D341Med (cell line): ENCODE results near the gene CNTN4.
"Not testable (repeated sequence)": the region's sequence is repeated elsewhere in the genome, so short reads cannot be mapped to it uniquely, and the experiment has no call there.

Experiments used
- DNase-seq: peaks from one replicate; pipeline ENCODE4 v3.0.0; 2012; ENCODE audit warnings: low spot score

CNTN4 gene

DNA sequence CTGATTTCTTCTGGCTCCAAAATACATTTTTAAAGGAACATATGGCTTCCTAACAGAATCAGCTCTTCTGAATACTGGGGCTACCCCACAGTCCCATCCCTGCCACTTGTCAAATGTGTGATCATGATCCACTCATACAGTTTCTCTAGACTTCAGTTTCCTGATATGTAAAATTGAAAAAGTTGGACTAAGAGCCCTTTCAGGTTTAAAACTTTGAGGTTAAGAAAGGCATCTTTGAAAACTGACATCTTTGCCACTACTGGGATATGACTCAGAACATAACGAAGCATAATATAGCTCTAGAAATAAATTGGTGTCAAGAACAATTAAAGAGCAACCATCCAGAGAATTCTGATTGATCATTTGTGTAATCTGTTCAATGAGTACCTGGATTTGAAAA, 763.3 kb downstream of the CNTN4 start:
- DNase-seq: no peak

DNA sequence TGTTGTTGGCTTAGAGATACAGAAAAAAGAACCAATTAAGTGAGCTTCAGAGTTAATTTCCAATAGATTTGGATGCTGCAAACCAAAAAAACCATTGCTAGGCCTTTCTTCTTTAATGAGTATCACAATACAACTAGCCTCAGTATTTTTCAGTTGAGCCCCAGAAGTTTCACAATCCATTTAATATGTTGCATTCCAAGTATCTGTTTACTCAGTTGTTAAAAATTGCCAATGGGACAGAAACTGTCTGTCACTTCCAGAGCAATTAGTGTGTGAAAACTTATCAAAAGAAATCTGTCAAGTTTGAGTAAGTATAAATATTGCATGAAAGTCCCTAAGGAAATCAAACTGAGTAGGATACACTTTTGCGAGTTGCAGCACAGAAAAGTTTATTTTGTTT, 763.7 kb downstream of the CNTN4 start:
- DNase-seq: no peak

DNA sequence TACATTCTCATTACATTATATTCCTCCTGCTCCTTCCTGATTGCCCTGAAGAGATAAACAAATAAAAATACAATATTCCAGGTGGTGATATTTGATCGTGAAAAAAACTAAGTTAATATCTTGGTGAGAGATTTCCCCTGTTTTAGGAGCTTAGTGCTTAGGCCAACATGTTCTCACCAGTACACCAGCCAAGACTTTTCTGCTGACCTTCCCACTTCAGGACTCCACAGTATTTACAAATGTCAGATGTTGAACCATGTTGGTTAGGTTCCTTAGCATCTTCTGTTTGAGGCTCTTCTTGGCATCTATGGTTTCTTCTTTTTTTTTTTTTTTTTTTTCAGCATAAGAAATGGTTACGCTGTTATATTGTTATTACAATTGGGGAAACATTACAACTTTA, 764.5 kb downstream of the CNTN4 start:
- no peak for DNase-seq

DNA sequence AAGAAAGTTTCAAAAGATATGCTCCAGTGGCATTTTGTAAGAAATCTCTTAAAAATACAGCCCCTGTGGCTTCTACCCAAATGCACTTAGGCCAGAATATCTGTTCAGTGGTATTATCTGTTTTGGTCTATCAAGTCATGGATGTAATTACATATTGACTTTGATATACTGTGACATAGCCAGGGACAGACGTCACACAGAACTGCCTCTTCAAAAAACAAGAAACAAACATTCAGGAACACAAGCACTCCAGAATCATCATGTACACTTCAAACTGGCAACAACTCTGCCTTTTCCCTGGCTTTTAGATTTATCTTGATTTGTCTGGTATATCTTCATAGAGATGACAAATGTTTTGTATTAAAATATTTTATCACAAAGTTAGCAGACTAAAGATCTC, 771.2 kb downstream of the CNTN4 start:
- no peak for DNase-seq

DNA sequence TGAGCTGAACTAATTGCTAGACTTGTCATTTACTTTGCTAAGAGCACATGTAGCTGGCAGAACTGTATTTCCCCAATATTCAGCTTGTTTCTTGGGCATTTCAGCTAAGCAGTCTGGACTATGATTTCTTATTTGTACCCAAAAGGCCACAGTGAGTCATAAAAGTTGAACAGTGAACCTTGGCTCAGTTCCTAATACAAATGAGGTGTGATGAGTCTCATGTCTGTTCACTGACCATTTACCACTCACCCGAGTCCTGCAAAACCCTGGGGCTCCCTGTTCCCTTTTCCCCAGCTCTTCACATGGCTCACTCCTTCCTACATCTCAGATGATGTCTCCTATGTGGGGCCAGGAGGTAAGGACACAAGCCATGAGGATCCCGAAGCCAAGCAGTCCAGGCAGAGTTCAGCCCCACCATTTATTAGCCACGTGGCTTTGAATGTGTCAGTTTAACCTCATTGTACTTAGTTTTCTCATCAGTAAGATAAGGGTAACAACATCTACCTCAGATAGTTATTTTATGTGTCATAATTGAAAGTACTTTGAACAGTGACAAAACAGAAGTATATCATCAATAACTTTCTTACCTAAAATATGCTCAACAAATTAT, 772.2 kb downstream of the CNTN4 start:
- no peak for DNase-seq

DNA sequence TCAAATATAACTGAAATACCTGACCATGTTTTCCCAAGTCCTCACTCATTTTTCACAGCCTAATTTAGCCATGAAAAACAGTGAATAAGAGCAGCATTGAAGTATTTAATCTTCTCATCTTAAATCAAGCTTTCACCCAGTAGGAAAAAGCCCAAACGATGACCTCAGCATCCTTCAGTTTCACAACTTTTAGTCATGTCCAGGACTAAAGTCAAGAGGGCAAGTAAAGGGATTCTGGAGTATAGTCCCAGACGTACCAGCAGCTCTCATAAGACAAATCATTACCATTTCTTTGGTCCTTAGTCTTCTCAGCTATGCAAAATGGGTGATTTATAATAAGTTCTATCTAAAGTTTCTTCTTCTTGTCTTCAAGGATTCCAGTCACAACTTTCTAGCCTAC, 774.2 kb downstream of the CNTN4 start:
- DNase-seq: no peak

DNA sequence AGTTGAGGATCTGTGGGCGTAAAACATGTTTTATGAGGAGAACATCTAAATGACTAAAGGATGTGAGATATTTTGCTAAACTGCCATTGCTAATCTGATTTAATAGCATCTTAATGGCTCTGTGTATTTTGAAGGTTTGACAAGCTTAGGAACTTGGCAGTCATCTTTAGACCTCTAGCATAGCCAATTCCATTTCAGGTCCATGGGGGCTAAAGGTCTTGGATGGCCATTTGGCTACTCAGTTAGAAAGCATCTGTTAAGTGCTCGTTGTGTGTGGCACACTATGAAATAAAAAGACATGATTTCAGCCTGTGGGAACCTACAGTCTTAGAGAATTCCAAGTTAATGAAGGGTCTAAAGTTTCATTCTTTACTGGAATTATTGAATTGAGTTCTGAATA, 775.3 kb downstream of the CNTN4 start:
- DNase-seq: no peak

DNA sequence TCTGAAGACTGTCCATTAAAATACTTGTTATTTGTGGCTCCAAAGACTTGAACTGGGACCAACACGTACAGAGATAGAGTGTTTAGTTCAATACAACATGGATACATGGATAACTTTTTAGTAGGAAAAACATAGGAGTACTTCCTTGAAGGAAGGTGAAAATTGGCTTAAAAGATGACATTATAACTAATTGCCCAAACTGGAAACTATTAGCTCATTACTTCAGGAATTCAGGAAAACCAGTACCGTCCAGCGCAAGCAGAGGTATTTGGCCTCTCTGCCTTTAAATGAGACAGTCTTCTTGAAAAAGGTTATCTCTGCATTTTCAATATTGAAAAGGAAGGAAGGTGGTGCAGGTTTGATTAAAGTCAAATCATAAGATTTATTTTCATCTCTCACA, 777.0 kb downstream of the CNTN4 start:
- no peak for DNase-seq

DNA sequence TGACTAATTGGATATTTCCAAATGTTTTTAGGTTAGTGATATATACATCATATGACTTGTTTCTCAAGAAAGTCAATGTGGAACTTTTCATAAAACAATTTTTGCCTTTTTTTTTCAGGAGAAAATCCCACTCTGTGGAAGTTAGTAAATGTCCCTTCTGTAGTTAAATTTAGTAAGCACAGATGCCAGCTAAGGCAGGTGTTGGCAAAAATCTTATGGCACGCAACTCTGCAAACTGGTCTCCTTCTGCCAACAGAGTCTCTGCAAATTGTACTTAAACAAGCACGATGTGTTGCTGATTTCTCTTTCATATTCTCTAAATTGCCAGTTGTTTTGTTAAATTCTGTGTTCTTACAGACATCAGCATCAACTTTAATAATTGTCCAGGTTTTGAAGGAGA, 777.7 kb downstream of the CNTN4 start:
- DNase-seq: no peak

DNA sequence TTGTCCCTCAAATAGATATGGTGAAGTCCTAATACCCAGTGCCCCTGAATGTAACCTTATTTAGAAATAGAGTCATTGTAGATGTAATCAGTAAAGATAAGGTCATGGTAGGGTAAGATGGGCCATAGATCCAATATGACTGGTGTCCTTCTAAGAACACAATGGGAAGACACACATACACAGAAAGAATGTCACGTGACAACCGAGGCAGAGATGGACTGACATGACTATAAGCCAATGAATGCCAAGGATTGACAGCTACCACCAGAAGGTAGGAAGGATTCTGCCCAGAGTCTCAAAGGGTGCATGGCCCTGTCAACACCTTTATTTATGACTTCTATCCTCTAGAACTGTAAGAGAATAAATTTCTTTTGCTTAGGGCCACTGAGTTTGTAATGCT, 780.4 kb downstream of the CNTN4 start:
- DNase-seq: no peak

DNA sequence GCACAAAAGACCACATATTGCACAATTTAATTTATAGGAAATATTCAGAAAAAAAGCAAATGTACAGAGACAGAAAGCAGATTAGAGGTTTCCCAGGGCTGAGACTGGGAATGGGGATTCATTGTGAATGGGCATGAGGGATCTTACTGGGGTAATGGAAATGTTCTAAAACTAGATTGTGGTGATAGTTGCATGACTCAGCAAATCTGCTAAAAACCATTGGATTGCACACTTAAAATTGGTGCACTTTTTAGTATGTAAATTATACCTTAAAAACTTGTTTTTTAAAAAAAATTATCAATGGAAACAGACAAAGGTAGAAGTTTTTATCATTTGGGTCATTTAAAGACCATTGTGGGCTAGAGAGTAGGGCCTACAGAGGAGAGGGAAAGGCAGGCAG, 780.9 kb downstream of the CNTN4 start:
- DNase-seq: no peak

DNA sequence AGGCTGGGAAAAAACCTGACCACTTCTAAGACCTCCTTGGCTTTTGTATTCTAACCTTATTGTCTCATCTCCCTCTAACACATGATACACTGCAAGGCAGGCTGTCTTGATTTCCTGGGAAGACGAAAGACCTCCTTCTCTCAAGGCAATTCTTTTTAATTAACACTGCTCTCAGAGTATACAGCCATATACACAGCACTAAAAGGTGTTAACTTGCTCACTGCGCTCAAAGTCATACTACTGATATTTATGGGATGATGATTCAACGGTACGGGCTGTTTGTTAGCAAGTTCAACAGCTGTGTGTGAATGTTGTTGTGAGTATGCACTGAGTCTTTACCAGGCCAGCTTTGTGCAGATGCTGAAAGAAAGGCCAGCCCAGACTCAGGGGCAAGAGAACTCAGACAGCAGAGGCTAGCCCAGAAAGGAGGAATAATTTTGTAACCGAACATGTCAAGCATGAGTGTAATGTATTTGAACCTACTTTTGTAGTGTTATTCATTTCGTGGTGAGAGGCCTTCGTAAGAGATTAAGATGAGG, 781.6 kb downstream of the CNTN4 start:
- no peak for DNase-seq

DNA sequence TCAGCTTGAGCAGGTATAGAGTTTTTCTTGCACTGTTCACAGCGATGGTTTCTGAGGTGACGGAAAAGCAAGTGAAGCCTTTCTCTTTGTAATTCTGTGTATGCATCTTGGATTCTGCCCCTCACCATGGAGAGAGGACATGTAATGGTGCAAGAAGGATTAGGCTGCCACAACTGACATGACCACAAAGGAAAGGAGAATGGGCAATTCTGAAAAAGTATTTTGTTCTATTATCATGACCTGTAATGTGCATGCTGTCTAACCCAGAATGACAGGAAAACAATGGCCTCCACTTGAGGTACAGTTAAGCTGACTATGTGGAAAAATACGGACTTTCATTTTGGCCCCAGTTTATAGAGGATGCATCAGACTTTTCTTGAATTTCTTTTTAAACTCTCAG, 784.6 kb downstream of the CNTN4 start:
- DNase-seq: no peak

DNA sequence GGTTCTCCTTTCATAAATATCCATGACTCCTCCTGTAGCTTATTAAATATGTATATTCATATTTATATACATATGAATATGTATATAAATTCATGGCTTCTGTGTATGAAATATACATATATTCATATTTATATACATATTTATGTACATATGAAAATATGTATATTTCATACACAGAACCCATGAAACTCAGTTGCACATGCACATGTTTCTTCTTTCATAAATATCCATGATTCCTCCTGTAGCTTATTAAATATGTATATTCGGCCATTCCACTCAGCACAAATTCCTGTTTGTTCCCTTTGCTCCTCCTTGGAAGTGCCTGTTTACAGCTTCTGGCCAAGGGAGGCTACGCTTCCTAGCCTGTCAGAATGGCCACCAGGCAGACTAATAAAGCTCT, 789.9 kb downstream of the CNTN4 start:
- DNase-seq: no peak

DNA sequence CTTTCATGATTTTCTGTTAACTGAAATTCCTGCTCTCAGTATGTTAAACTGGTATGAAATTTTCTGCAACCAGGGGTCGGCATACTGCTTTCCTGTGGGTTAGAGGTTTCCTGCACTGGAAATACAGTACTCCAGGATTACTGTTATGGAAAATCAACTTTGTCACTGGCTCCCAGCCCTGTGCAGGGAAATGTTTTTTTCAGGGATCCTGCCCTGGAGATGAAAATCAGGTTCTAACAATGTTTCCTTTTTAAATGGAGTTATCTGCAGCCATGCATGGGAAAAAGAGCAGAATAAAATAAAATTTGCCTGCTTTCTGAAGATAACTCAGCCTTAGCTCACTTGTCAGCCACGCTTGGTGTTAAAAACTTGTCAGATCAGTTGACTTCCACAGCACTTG, 791.1 kb downstream of the CNTN4 start:
- no peak for DNase-seq

DNA sequence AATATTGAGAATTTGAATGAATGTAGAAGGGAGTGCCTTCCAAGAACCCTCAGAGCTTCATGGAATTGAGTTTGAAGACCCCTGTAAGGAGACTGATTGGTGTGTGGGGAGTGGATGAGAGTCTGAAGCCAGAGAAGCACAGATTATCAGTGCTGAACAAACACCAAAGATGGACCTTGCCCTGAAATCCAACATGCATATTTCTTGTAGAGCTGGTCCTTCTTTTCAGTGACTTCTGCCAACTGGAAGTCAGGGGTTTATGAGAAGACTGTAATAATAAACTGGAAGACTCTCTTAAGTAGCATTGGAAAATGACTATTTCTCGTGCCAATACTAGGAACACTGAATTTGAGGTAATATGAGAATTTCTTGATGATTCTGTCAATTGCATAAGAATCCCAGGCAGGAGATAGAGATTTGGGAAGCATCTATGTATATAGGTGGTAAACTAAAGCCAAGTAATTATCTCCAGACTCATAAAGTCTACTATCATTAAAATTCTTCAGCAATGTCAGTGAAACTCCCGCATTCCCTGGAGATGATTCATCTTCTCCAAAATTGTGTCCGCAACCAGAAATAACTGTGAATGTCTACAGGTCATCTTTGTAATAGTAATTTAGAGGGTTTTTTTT, 797.8 kb downstream of the CNTN4 start:
- no peak for DNase-seq

DNA sequence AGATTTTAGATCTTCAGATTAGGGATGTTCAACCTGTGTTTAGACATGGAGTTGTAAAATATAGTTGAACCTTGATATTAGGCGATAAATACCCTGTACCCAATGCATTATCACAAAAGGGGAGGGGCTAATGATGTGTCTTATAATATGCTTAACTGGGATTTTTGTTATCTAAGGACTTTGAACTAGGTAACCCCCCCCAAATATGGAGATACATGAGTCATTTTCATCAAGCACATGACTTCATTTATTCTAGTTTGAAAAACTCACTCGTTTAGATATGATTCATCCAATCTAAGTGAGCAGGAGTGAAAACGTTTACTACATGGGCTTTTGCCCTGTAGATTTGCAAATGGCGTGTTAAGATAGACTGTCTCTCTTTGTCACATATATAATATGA, 799.2 kb downstream of the CNTN4 start:
- no peak for DNase-seq

DNA sequence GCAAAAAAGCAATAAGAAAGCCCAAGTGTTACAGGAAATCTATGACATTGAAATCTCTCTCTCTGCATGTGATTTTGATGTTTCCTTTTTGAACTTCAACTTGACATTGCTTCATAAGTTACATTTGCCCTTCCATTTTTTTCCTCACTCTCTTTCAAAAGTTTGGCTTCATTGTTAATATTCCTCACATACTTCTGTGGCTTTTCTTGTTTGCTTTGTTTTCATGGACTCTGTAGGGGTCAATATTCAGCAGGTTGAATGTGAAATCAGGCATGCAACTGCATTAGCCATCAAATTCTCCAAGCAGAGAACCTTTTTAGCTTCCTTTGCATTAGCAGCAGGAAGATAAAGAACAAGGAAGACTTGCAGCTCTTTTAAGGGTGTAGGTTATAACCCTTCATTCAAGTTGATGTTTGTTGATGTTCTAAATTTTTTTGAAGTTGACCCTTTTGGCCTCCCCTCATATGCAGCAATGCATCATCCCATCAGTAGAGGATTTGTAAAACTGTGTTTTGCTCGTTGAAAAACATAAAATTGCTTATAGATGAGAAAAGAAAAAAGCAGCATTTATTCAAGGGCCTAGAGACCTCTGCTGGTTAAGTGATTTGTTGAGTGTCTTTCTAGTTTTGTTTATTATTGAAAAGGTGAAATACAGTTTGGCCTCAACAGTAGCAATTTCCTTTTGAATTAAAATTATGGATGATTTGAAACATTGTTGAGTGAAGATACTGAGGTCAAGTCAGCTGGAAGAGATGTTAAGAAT, 800.1 kb downstream of the CNTN4 start:
- no peak for DNase-seq

DNA sequence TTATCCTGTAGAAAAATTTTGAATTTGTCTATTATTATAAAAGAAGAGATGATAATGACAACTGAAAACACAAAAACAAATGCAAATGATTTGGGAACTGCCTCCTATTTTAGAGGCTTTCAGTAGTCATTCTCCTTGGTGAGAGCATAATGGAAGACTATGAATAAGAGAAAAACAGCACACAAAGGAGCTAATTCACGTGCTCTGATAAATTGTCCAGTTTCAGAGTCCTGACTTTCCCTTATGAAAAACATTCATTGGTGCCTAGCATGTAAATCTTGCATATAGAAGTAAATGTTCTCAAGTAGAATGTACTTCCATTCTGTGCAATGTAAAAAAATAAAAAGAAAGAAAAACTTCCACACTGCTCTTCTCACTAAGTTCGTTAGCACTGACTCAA, 805.4 kb downstream of the CNTN4 start:
- no peak for DNase-seq

DNA sequence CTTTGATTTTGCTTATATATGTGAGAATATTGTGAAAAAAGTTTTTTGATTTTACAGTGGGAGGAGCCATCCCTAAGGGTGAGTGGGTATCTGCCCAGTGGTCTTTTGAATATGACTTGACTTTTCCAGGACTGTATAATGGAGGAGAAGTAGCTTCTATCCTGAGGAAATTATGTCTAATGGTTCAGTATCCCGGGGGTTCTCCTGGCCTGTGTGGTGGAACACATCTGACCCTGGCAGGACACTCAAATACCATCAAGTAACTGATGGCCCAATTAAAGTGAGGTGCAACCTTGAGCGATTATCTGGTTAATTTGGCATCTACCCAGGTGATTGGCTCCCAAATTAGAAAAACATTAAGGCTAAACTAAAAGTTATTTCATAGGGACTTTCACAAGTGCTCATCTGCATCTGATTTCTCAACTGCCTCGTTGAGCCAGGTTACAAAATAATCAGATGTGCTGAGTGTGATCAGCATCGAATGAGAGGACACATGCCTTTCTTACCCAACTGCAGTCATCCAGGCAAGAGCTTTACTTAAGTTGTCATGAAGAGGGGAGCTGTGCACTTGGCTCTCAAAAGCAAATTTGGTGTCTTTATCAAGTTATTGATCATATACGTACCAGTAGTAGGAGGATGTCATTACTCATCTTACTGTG, 810.2 kb downstream of the CNTN4 start:
- DNase-seq: no peak

DNA sequence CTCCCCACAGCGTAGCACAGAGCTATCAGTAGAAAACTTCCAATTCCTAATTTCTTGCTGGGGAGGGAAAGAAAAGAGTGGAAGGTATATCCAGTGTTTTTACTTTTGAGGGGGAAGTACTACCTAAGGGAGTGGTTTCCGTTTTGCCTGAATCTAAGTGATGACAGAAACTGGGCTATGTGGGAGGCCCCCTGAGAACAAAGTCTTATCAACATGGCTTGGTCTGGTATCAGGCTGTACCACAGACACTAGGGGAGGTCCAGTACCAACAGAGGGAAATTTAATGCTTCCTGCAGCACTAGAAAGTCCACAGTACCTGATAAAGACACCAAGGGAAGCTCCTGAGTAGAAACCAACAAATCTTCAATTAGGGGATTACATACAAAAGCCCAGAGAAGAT, 812.3 kb downstream of the CNTN4 start:
- no peak for DNase-seq

DNA sequence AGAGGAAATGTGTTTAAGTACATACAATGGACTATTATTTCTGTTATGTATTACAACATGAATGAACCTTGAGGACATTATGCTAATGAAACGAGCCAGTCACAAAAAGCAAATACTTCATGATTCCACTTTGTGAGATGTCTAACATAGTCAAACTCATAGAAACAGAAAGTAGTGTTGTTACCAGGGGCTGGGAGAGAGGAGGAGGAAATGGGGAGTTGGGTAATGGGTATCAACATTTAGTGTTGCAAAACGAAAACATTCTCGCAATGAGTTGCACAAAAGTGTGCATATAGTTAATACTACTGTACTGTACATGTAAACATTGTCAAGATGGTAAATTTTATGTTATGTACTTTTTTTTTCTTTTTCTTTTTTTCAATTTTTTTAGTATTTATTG, 817.2 kb downstream of the CNTN4 start:
- no peak for DNase-seq

DNA sequence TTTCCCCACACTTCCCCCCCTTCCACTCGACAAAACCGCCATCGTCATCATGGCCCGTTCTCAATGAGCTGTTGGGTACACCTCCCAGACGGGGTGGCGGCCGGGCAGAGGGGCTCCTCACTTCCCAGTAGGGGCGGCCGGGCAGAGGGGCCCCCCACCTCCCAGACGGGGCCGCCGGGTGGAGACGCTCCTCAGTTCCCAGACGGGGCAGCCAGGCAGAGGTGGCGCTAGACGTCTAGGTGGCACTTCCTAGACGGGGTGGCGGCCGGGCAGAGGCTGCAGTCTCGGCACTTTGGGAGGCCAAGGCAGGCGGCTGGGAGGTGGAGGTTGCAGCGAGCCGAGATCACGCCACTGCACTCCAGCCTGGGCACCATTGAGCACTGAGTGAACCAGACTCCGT, 818.0 kb downstream of the CNTN4 start:
- not testable (repeated sequence) for DNase-seq
